PFSK-1 (cell line): ENCODE measurements around the gene BICD1.

Experiments used
- FOXP2 ChIP-seq: optimal IDR thresholded peaks from 2 replicates; pipeline ENCODE3; 2011; ENCODE audit warnings: borderline replicate concordance, control low read depth, inconsistent platforms; ENCODE audit not compliant: insufficient read depth; ENCODE audit errors: extremely low read length, extremely low read depth
- POLR2AphosphoS5 ChIP-seq: IDR thresholded peaks from 2 replicates; pipeline ENCODE4 v1.6.1; 2012; ENCODE audit warnings: low read depth, mild to moderate bottlenecking, control low read depth, low read length, moderate library complexity
- REST ChIP-seq, 2 experiments: IDR thresholded peaks; 2 replicates each; pipeline versions ENCODE4 v1.6.1 to v1.8.0; 2011 to 2012; ENCODE audit warnings: low read depth in 2 of 2, low read length in 2 of 2, control low read depth in 1 of 2, inconsistent platforms in 1 of 2, mild to moderate bottlenecking in 1 of 2, moderate library complexity in 1 of 2; ENCODE audit not compliant: insufficient read depth in 1 of 2
- SIN3A ChIP-seq: IDR thresholded peaks from 2 replicates; pipeline ENCODE4 v1.6.1; 2012; ENCODE audit warnings: mild to moderate bottlenecking, low read length, moderate library complexity, borderline replicate concordance; ENCODE audit not compliant: insufficient read depth
- TAF1 ChIP-seq: IDR thresholded peaks from 2 replicates; pipeline ENCODE4 v1.6.1; 2012; ENCODE audit warnings: low read length, control low read depth, borderline replicate concordance; ENCODE audit not compliant: insufficient read depth

Gene BICD1

GRCh38 chr12:32307326-32307725 is 200.7 kb downstream of the BICD1 start:
- no peak for TF ChIP-seq REST (IDR thresholded peaks at IDR 0.05; ENCODE audit: insufficient read depth in 1 of 2, low read depth in 2 of 2, low read length in 2 of 2)
- TF ChIP-seq FOXP2: no peak
- TF ChIP-seq TAF1: no peak
- TF ChIP-seq SIN3A: no peak
- no peak for TF ChIP-seq POLR2AphosphoS5

- TF ChIP-seq REST (IDR thresholded peaks at IDR 0.05; ENCODE audit: insufficient read depth in 1 of 2, low read depth in 2 of 2, low read length in 2 of 2): no peak
- TF ChIP-seq TAF1: no peak
- TF ChIP-seq FOXP2: no peak
- TF ChIP-seq SIN3A: no peak
- no peak for TF ChIP-seq POLR2AphosphoS5
These were observed 203.4 kb downstream of the BICD1 start for GRCh38 chr12:32309811-32310736.

- TF ChIP-seq REST (IDR thresholded peaks at IDR 0.05; ENCODE audit: insufficient read depth in 1 of 2, low read depth in 2 of 2, low read length in 2 of 2): no peak
These were observed 205.5 kb downstream of the BICD1 start for GRCh38 chr12:32312049-32312670.

- TF ChIP-seq POLR2AphosphoS5 (no peak), TAF1 (no peak), FOXP2 (no peak), REST (IDR thresholded peaks at IDR 0.05; ENCODE audit: insufficient read depth in 1 of 2, low read depth in 2 of 2, low read length in 2 of 2) (no peak), SIN3A (no peak)
These were observed 215.7 kb downstream of the BICD1 start for GRCh38 chr12:32322354-32322753.
